Stimulated activated CD8-positive, alpha-beta memory T cell treated with anti-CD3 and anti-CD28 coated beads, Interleukin-7, amount 100 ng/mL, for 1 hour (primary cell): ENCODE results near the gene ARHGAP40.

ENCODE experiments used
- DNase-seq, 2 donors: peaks; one replicate each; pipeline ENCODE4 v3.0.0-alpha.2; 2020; ENCODE audit warnings: low read depth in 2 of 2

The ARHGAP40 gene

DNA sequence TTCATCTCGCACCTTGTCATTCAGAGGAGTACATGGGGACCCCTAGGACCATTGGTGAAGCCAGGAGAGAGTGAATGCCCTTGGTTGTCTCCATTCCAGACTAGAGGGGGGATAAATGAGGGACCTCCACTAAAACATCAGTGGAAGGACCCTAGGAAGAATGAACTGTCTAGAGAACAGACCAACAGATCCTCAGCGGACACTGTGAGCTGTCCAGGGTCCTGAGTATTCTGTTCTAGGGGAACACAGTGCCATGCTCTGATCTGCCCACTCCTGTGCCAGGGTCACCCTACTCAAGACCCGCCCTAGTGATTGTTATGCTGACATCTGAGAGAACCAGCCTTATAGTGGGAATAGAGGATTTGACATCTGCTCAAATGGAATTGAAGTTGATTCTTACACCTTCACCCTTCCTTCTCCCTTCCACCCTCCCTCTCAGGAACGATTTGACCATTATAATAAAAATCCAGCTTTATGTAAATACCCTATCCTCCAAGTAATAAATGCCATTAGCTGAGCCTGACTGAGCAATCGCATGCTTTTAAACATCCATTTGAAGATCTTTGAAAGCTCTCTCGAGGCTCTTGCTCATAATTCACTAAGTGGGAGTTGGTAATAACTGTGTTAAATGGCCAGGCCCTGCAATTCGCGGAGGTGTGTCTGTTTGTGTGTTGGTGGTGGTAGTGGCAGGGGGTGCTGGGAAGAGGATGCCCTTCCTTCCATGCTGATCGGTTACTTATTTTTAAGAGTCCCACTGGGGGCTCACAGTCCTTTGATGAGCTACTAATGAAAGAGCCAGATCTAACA, 79.1 kb downstream of the ARHGAP40 start:
- DNase-seq: no peak

DNA sequence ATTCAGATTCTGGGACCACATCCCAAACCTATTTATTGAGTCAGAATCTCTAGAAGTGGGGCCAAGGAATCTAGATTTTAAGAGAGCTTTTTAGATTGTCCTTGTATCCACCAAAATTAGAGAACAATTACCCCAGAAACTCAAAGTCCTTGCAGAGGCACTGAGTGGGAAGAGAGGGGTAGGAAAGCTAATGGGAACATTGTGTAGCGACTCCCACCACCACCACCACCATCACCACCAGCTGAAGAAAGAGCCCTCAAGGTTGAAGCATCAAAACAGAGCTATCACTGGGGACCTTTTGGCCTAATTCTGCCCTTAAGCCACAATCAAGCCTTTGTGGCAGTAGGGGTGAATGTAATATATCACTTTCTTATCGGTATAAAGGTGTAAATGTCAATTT, 83.7 kb downstream of the ARHGAP40 start:
- no peak for DNase-seq

DNA sequence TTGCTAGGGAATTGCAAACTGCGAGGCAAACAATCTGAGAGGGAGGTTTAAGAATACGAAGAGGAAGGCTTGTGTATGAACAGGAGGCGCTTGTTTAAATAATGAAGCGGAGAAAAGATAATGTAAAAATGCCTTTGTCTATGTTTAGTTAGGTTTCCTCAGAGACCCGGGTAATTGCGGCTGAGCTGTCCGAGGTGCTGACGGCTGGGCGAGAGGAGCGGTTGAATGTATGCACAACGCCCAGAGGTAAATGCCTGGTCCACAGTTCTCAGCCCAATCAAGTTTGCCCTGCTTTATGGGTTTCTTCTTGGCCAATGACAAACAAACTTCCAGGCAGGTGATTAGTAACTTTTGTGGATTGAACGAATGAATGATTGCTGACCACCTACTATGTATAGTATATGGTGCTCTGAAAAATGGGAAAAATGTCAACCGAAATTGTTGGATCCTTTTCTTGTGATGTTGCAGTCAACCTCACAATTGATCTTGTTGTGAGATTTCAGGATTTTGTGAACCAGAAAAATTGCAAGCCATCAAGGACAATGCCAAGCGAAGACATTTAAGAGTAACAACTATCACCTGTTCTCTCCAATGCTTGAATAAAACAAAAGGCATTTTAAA, 84.4 kb downstream of the ARHGAP40 start:
- no peak for DNase-seq

DNA sequence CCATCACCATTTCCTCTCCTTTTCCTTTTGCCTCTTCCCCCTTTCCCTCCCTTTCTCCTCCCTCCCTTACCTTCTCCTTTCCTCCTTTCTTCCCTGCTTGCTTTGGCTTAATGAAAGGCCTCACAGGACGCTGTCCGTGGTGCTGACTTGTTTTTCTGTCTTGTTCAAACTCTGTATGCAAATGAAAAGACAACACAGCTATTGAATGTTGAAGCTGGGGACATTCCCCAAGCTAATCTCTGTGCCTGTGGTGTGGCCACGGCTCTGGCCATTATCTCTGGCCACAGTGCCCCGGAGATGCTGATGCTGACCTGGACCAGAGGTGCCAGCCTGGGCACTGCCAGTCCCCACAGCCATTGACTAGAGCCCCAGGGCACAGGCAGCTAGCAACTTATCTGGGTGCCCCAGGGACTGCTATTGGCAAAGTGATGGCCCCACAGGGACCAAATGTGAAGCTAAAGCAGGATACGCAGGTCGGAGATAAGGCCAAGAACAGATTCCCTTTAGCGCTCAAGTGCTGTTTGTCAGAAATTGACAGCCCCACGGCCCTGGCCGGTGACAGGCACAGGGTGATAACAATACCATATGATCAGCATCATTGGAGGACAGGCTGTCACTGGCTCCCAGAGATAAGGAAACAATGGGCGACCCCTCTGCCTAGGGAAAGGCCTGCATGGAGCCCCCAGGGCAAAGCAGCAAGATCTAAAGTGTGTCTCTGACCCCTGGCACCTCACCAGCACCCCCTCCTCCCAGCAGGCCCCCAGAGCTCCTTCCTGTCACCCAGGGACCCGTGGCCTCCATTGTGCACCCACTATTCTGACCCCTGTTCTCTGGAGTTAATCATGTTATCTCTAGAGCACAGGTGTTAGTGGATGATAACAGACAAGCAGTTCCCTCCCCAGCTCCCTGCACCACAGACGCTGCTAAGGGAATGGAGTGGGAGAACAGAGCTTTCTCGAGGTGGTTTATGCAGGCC, 91.1 kb downstream of the ARHGAP40 start:
- DNase-seq: peak in 1 of 2 donors; percentile 25

DNA sequence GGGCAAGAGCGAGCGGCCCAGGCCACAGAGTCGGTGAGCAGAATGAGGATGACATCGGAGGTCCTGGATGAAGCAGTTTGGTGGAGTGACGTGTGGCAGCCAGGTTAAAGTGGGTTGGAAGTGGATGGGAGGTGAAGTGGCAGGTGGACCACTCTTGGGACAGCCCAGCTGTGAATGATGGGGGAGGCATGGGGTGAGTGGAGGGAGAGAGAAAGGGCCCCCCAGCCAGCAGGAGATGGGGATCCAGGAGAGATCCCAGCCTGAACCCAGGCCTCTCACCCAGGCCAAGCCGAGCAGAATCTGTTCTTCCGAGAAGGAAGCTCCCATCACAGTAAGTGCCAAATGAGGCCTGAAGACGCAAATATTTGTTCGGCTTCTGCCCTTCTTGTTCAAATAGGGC, 95.7 kb downstream of the ARHGAP40 start:
- no peak for DNase-seq

DNA sequence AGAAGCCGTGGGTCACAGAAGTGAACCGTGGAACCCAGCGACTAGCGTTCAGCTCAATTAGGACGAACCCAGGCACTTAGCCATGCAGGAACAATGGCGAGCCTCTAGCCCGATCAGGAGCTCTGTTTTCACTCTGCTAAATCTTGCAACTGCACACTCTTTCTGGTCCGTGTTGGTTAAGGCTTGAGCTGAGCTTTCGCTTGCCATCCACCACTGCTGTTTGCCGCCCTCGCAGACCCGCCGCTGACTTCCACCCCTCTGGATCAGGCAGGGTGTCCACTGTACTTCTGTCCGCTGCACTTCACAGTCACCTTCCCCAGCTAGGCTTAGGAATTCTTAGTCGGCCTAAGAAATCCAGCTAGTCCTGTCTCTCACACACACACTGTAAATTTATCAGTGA, 96.9 kb downstream of the ARHGAP40 start:
- DNase-seq: no peak

DNA sequence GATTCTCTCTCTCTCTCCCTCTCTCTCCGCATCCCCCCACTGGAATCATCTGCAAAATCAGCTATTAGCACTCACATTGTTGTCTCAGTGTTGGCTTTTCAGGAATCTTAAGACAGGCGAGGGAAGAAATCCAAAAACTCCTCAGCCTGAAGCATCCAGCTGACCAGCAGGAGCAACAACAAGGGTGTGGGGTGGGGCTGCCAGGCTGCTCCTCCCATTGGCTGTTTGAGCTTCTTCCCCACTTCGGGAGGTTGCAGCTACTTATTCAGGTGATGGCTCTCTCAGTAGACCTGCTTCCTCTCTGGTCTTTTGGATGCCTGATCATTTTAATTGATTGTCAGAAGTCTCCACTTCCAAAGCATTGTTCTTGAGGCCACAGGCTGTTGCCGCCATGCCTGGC, 98.5 kb downstream of the ARHGAP40 start:
- no peak for DNase-seq
